K562 (cell line): Measurements from ENCODE around the gene PUM1. TPM values are rescaled to one million over a fixed set of nuclear protein-coding genes. Genes with fewer than 3 reads are reported as not detected.

Source experiments
- ADNP ChIP-seq: fragments of 200-800 bp; sonication (Bioruptor generic); IDR thresholded peaks from 2 replicates; pipeline ENCODE4 v1.6.1; 2016; ENCODE audit warnings: missing genetic modification characterization, missing compliant biosample characterization
- CBX8 ChIP-seq: fragments of 200-600 bp; sonication (generic); IDR thresholded peaks from 2 replicates; pipeline ENCODE4 v1.6.1; 2012; ENCODE audit warnings: borderline replicate concordance, mixed run types, low read depth, mild to moderate bottlenecking, moderate library complexity, mixed read lengths, low read length, control low read depth, inconsistent platforms; ENCODE audit not compliant: poor library complexity, severe bottlenecking; ENCODE audit errors: extremely low read depth
- CTBP1 ChIP-seq: fragments of 450-650 bp; IDR thresholded peaks from 2 replicates; pipeline ENCODE4 v1.6.1; 2016; ENCODE audit warnings: borderline replicate concordance
- HDAC2 ChIP-seq: fragments of 450-650 bp; IDR thresholded peaks from 2 replicates; pipeline ENCODE4 v1.6.1; 2016; ENCODE audit warnings: mild to moderate bottlenecking
- IFI16 ChIP-seq: fragments of 250-450 bp; sonication (Bioruptor Pico); IDR thresholded peaks from 2 replicates; pipeline ENCODE4 v2.1.2; 2022; ENCODE audit warnings: mild to moderate bottlenecking, inconsistent platforms
- PHF20 ChIP-seq: fragments of 450-650 bp; IDR thresholded peaks from 2 replicates; pipeline ENCODE4 v1.6.1; 2018; ENCODE audit not compliant: partially characterized antibody
- RAD51 ChIP-seq: fragments of 450-650 bp; IDR thresholded peaks from 2 replicates; pipeline ENCODE4 v1.7.1; 2016; ENCODE audit warnings: low read depth, mild to moderate bottlenecking, borderline replicate concordance
- RCOR1 ChIP-seq, 2 experiments: IDR thresholded peaks; 2 replicates each; pipeline ENCODE4 v1.6.1; 2012; ENCODE audit warnings: low read depth in 2 of 2, low read length in 2 of 2, borderline replicate concordance in 1 of 2, improper control_type of control experiment in 1 of 2
- ZFP36 ChIP-seq: fragments of 150-350 bp; IDR thresholded peaks from 2 replicates; pipeline ENCODE4 v1.6.1; 2018; ENCODE audit warnings: low read length, low read depth; ENCODE audit not compliant: partially characterized antibody
- ZKSCAN8 ChIP-seq: fragments of 200-800 bp; sonication (Bioruptor generic); IDR thresholded peaks from 2 replicates; pipeline ENCODE4 v1.6.1; 2016; ENCODE audit warnings: missing genetic modification characterization, missing compliant biosample characterization
- ZNF408 ChIP-seq: fragments of 250-450 bp; sonication (Bioruptor Pico); IDR thresholded peaks from 2 replicates; pipeline ENCODE4 v1.4.0; 2020; ENCODE audit warnings: low read depth, mild to moderate bottlenecking, moderate library complexity
- polyA plus RNA-seq, 8 experiments: library from polyadenylated mRNA; depleted of rRNA in 4 of 8; stranded (reverse) in 5 of 8; unstranded in 3 of 8; fragments of >200 nt; fragmentation: Nextera tagmentation in 2 of 8; fragmentation: Illumina TruSeq in 1 of 8; extraction: Ambion mirVana in 2 of 8; extraction: Trizol in 1 of 8; gene quantifications; 2 replicates each; pipeline versions ENCODE4 v1.2.1 to v1.2.3, GENCODE V29; 2011 to 2014; ENCODE audit warnings: inconsistent platforms in 1 of 8, missing spikeins in 1 of 8
- total RNA-seq, 7 experiments: library from RNA; depleted of rRNA in 6 of 7; stranded (reverse); fragments of >200 nt in 6 of 7; fragmentation: Illumina TruSeq in 2 of 7; extraction: Trizol in 2 of 7; gene quantifications; 2 replicates each; pipeline versions ENCODE4 v1.2.1 to v1.2.3, GENCODE V29; 2011 to 2021; ENCODE audit warnings: low replicate concordance in 1 of 7
- TF ChIP-seq, protein P1 (sequence below), 2 experiments: fragments of 450-650 bp in 1 of 2; sonication (generic) in 1 of 2; formaldehyde crosslinking in 1 of 2; IDR thresholded peaks; 2 replicates each; pipeline versions ENCODE4 v1.7.1 to v1.9.0; 2016 to 2022; ENCODE audit warnings: inconsistent platforms in 1 of 2, mild to moderate bottlenecking in 1 of 2, missing genetic modification reagents in 1 of 2
- TF ChIP-seq, protein P2 (sequence below), 2 experiments: fragments of 450-650 bp in 1 of 2; IDR thresholded peaks; 2 replicates each; pipeline ENCODE4 v1.6.1; 2011 to 2017; ENCODE audit warnings: low read depth in 2 of 2, antibody characterized with exemption in 1 of 2, borderline replicate concordance in 1 of 2, low read length in 1 of 2, mild to moderate bottlenecking in 1 of 2, mixed read lengths in 1 of 2; ENCODE audit not compliant: control insufficient read depth in 1 of 2

PUM1 gene
- total and polyA plus RNA-seq, 9 of the 15 experiments (the other 6 are each of a cell fraction or from before 2014, with no cell fraction given): 37.7 to 104 (median 55.7) TPM

DNA sequence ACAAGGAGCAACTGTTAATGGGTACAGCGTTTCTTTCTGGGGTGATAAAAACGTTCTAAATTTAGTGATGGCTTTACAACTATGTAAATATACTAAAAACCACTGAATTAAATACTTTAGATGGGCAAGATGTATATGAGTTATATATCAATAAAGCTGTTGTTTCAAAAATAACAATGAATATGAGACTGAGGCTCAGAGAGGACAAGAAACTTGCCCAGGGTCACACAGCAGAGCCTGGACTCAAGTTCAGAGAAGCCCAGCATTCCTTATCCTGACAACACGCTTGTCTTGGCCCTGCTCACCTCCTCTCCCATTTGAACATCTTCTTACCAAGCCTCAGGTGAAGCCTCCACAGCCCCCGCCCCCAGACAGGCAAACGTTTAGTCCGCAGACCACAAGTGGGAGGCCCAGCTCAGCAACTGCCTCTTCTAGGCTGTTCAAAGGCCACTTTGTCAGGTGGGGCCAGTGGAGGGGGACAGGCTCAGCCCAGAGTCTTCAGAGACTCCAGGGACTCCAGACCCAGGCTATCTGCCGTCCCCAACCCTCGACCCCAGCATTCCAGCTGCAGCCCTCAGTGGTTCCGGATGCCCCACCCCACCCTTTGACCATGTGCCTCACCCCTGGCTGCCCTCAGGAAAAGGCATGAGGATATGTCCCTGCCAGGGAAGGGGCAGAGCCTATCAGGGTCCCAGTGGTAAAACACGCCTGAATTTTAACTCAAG is 174.9 kb downstream of the PUM1 start (continued):
- TF ChIP-seq, protein P1, sequence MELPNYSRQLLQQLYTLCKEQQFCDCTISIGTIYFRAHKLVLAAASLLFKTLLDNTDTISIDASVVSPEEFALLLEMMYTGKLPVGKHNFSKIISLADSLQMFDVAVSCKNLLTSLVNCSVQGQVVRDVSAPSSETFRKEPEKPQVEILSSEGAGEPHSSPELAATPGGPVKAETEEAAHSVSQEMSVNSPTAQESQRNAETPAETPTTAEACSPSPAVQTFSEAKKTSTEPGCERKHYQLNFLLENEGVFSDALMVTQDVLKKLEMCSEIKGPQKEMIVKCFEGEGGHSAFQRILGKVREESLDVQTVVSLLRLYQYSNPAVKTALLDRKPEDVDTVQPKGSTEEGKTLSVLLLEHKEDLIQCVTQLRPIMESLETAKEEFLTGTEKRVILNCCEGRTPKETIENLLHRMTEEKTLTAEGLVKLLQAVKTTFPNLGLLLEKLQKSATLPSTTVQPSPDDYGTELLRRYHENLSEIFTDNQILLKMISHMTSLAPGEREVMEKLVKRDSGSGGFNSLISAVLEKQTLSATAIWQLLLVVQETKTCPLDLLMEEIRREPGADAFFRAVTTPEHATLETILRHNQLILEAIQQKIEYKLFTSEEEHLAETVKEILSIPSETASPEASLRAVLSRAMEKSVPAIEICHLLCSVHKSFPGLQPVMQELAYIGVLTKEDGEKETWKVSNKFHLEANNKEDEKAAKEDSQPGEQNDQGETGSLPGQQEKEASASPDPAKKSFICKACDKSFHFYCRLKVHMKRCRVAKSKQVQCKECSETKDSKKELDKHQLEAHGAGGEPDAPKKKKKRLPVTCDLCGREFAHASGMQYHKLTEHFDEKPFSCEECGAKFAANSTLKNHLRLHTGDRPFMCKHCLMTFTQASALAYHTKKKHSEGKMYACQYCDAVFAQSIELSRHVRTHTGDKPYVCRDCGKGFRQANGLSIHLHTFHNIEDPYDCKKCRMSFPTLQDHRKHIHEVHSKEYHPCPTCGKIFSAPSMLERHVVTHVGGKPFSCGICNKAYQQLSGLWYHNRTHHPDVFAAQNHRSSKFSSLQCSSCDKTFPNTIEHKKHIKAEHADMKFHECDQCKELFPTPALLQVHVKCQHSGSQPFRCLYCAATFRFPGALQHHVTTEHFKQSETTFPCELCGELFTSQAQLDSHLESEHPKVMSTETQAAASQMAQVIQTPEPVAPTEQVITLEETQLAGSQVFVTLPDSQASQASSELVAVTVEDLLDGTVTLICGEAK (IDR thresholded peaks at IDR 0.05): peak; percentile 82
- TF ChIP-seq, protein P1 (CRISPR knock-in tag; IDR thresholded peaks at IDR 0.05): peak; percentile 74; the same call in 1 of the 2 replicates
- TF ChIP-seq ADNP (tag) (peak; percentile 45; the same call in 1 of the 2 replicates), CBX8 (no peak), HDAC2 (peak; percentile 41; the same call in 1 of the 2 replicates), ZKSCAN8 (CRISPR knock-in tag) (no peak), ZFP36 (peak; percentile 81), IFI16 (CRISPR knock-in tag) (no peak), PHF20 (no peak), CTBP1 (no peak), ZNF408 (CRISPR knock-in tag) (no peak), RAD51 (no peak), RCOR1 (IDR thresholded peaks at IDR 0.05; ENCODE audit: borderline replicate concordance in 1 of 2, low read depth in 2 of 2, low read length in 2 of 2) (peak in 1 of 2 experiments; percentile 63; a peak in 2 of 4 replicates)
- TF ChIP-seq, protein P2, sequence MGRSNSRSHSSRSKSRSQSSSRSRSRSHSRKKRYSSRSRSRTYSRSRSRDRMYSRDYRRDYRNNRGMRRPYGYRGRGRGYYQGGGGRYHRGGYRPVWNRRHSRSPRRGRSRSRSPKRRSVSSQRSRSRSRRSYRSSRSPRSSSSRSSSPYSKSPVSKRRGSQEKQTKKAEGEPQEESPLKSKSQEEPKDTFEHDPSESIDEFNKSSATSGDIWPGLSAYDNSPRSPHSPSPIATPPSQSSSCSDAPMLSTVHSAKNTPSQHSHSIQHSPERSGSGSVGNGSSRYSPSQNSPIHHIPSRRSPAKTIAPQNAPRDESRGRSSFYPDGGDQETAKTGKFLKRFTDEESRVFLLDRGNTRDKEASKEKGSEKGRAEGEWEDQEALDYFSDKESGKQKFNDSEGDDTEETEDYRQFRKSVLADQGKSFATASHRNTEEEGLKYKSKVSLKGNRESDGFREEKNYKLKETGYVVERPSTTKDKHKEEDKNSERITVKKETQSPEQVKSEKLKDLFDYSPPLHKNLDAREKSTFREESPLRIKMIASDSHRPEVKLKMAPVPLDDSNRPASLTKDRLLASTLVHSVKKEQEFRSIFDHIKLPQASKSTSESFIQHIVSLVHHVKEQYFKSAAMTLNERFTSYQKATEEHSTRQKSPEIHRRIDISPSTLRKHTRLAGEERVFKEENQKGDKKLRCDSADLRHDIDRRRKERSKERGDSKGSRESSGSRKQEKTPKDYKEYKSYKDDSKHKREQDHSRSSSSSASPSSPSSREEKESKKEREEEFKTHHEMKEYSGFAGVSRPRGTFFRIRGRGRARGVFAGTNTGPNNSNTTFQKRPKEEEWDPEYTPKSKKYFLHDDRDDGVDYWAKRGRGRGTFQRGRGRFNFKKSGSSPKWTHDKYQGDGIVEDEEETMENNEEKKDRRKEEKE (IDR thresholded peaks at IDR 0.05; ENCODE audit: borderline replicate concordance in 1 of 2, control insufficient read depth in 1 of 2, low read depth in 2 of 2, low read length in 1 of 2): no peak
- TF ChIP-seq, all 486 proteins: peak for 9
